ENCODE measurements around the gene SELENON. TPM values are rescaled to one million over a fixed set of nuclear protein-coding genes. Genes with fewer than 3 reads are reported as not detected.
A peak's percentile ranks its signal among the peaks of the same experiment; 100 is the strongest.

Gene SELENON
- total RNA-seq, 2 donors from 2014 or later = 89.7 to 90.0 TPM

DNA sequence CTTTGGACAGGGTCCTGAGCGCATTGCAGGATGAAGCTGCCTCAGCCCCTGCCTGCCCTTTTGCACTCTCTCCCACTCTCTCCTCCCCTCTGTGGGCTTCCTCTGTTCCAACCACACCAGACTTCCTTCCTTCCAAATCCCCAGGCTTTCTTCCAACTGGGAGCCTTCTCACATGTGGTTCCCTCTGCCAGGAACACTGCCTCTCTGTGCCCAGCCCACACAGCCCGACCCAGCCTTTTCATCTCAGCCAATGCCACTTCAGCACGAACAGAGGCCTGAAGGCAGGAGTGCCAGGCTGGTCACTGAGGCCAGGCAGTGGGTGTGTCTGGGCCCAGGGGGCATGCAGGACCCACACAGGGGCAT is 5.9 kb downstream of the SELENON start:
- Histone ChIP-seq H3K4me1 (replicated peaks) (peaks cover 30% of the 10 kb centered on the region), H3K4me3 (no peak overlapping the region), H3K9me3 (no peaks in the 10 kb centered on the region), H3K27ac (peak overlapping the region; percentile 0 to 22), H3K36me3 (no peaks in the 10 kb centered on the region), H3K27me3 (replicated peaks; ENCODE audit: insufficient read depth) (no peaks in the 10 kb centered on the region)
- 35% methylated on average over 3 of the region's 3 CpGs for WGBS
- no peak for TF ChIP-seq POLR2AphosphoS5 (IDR thresholded peaks at IDR 0.05)
- TF ChIP-seq POLR2A (IDR thresholded peaks at IDR 0.05) = no peak
- TF ChIP-seq, protein P1, sequence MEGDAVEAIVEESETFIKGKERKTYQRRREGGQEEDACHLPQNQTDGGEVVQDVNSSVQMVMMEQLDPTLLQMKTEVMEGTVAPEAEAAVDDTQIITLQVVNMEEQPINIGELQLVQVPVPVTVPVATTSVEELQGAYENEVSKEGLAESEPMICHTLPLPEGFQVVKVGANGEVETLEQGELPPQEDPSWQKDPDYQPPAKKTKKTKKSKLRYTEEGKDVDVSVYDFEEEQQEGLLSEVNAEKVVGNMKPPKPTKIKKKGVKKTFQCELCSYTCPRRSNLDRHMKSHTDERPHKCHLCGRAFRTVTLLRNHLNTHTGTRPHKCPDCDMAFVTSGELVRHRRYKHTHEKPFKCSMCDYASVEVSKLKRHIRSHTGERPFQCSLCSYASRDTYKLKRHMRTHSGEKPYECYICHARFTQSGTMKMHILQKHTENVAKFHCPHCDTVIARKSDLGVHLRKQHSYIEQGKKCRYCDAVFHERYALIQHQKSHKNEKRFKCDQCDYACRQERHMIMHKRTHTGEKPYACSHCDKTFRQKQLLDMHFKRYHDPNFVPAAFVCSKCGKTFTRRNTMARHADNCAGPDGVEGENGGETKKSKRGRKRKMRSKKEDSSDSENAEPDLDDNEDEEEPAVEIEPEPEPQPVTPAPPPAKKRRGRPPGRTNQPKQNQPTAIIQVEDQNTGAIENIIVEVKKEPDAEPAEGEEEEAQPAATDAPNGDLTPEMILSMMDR (IDR thresholded peaks at IDR 0.05) = no peak
- intact Hi-C loops (cut with DNase I) = loop anchor here (5.0 to 10.0 kb wide), 2 partner anchors 264 to 401 kb away; partner anchors contain the start of gene LDLRAP1
- no peak for DNase-seq (ENCODE audit: low spot score)

- H3K4me3 ChIP-seq = no peak overlapping the region
- intact Hi-C loops (cut with DNase I) = loop anchor here (5.0 to 10.0 kb wide), 2 partner anchors 264 to 402 kb away; partner anchors contain the start of gene LDLRAP1
- H3K27ac ChIP-seq = peak overlapping the region; percentile 0 to 22
- no peak for DNase-seq (ENCODE audit: low spot score)
- no peaks in the 10 kb centered on the region for H3K9me3 ChIP-seq
- H3K27me3 ChIP-seq (replicated peaks; ENCODE audit: insufficient read depth) = no peaks in the 10 kb centered on the region
- peaks cover 24% of the 10 kb centered on the region for H3K4me1 ChIP-seq (replicated peaks)
- TF ChIP-seq POLR2AphosphoS5 (IDR thresholded peaks at IDR 0.05) (no peak), POLR2A (IDR thresholded peaks at IDR 0.05) (no peak)
- TF ChIP-seq, protein P1 (IDR thresholded peaks at IDR 0.05) = no peak
- 80% methylated on average over 4 of the region's 4 CpGs for WGBS
- H3K36me3 ChIP-seq = no peaks in the 10 kb centered on the region
Measured at GRCh38 chr1:25806418-25806817, 6.4 kb downstream of the SELENON start.

DNA sequence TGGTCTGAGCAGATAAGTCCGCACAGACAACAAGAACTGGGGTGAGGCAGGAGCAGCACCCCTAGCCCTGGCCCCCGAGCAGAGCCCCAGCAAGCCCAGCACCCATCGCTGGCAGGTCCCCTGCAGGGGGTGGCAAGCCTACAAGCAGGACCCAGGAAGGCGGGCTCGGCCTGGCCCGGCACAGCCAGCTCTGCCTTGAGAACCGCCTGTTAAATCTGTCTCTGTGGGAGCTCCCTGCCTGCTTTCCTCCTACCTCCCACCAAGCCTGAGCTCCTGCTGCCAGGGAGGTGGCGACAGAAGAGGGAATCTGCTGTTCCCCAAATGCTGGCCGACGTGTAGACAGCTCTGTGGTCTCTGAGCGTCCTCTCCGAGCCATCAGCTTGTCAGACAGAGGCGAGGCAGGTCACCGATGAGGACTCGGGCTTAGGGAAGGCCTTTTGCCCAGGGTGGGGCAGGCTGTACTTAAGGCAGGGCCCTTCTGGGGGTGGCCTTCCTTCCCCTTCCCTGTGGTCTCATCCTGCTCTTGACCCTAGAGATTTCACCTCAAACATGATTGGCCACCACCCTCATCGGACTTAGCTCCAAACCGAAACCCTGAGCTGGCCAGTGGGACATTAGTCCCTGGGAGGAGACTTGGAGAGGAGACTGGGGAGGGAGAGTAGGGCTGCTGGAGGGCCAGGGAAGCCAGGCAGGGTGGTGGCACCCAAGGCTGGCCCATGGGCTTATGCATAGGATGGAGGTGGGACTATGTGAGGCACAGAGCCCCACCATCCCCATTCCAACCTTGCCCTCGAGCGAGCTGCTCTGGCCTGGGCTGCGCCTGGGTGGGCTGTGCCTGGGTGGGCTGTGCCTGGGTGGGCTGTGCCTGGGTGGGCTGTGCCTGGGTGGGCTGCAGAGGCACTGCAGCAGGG is 7.7 kb downstream of the SELENON start:
- no peaks in the 10 kb centered on the region for H3K9me3 ChIP-seq

DNA sequence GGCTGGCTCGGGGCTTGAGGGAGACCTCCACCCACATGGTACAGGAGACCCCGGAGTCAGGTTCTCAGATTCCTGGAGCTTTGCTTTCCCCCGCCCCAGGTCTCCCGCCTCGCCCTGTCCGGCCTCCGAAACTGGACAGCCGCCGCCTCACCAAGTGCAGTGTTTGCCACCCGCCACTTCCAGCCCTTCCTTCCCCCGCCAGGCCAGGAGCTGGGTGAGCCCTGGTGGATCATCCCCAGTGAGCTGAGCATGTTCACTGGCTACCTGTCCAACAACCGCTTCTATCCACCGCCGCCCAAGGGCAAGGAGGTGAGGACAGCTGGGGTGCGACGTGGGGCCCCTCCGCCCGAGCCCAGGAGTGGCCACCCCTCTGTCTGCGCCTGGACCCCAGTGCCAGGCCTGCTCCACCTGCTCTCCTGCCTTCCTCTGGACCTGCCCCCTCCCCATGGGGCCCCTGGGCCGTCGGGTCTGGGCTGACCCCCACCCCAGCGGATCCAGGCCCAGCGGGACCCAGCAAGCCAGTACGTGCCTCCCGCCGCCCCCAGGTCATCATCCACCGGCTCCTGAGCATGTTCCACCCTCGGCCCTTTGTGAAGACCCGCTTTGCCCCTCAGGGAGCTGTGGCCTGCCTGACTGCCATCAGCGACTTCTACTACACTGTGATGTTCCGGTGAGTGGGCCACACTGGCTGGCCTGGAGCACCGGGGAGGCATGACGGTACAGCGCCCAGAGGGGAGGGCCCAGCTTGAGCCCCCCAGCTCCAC is 8.7 kb downstream of the SELENON start:
- TF ChIP-seq POLR2AphosphoS5 (IDR thresholded peaks at IDR 0.05) = no peak
- TF ChIP-seq, protein P1 (IDR thresholded peaks at IDR 0.05) = no peak
- TF ChIP-seq POLR2A (IDR thresholded peaks at IDR 0.05) = no peak
- peak overlapping the region; percentile 69 to 70 for H3K27ac ChIP-seq
- intact Hi-C loops (cut with DNase I) = loop anchor here (5.0 to 10.0 kb wide), 2 partner anchors 266 to 404 kb away; partner anchors contain the start of gene LDLRAP1
- H3K9me3 ChIP-seq = no peaks in the 10 kb centered on the region
- H3K4me3 ChIP-seq = no peak overlapping the region
- no peaks in the 10 kb centered on the region for H3K27me3 ChIP-seq (replicated peaks; ENCODE audit: insufficient read depth)
- WGBS = 84% methylated on average over 34 of the region's 34 CpGs
- no peak for DNase-seq (ENCODE audit: low spot score)
- no peaks in the 10 kb centered on the region for H3K36me3 ChIP-seq
- H3K4me1 ChIP-seq (replicated peaks) = peaks cover 16% of the 10 kb centered on the region

More for the DNA sequence above, 7.7 kb downstream of the SELENON start:
- DNase-seq (ENCODE audit: low spot score) = no peak
- H3K27me3 ChIP-seq (replicated peaks; ENCODE audit: insufficient read depth) = no peaks in the 10 kb centered on the region
- 82% methylated on average over 20 of the region's 20 CpGs for WGBS
- H3K36me3 ChIP-seq = no peaks in the 10 kb centered on the region
- peak overlapping the region in 1 of 2 donors; percentile 39 for H3K27ac ChIP-seq
- no peak overlapping the region for H3K4me3 ChIP-seq
- peaks cover 19% of the 10 kb centered on the region for H3K4me1 ChIP-seq (replicated peaks)
- intact Hi-C loops (cut with DNase I) = loop anchor here (5.0 to 10.0 kb wide), 2 partner anchors 265 to 403 kb away; partner anchors contain the start of gene LDLRAP1
- TF ChIP-seq POLR2AphosphoS5 (IDR thresholded peaks at IDR 0.05) (no peak), POLR2A (IDR thresholded peaks at IDR 0.05) (no peak)
- TF ChIP-seq, protein P1 (IDR thresholded peaks at IDR 0.05) = no peak

All from prostate gland (tissue), 2 donors.